ENCODE data around the gene PPP2R5A.

PPP2R5A gene

GRCh38 chr1:212353181-212353580, 68.0 kb downstream of the PPP2R5A start:
- no peak overlapping the region for H3K4me3 ChIP-seq (ENCODE audit: low read depth, low read length)
- in situ Hi-C loops (cut with HindIII; ENCODE audit: low sequenced_read_pairs), result no loop called here
- TF ChIP-seq, protein P1, sequence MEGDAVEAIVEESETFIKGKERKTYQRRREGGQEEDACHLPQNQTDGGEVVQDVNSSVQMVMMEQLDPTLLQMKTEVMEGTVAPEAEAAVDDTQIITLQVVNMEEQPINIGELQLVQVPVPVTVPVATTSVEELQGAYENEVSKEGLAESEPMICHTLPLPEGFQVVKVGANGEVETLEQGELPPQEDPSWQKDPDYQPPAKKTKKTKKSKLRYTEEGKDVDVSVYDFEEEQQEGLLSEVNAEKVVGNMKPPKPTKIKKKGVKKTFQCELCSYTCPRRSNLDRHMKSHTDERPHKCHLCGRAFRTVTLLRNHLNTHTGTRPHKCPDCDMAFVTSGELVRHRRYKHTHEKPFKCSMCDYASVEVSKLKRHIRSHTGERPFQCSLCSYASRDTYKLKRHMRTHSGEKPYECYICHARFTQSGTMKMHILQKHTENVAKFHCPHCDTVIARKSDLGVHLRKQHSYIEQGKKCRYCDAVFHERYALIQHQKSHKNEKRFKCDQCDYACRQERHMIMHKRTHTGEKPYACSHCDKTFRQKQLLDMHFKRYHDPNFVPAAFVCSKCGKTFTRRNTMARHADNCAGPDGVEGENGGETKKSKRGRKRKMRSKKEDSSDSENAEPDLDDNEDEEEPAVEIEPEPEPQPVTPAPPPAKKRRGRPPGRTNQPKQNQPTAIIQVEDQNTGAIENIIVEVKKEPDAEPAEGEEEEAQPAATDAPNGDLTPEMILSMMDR (IDR thresholded peaks at IDR 0.05; ENCODE audit: low read depth, low read length, missing control alignments), result no peak
- no peak for DNase-seq (ENCODE audit: low read depth)

DNA sequence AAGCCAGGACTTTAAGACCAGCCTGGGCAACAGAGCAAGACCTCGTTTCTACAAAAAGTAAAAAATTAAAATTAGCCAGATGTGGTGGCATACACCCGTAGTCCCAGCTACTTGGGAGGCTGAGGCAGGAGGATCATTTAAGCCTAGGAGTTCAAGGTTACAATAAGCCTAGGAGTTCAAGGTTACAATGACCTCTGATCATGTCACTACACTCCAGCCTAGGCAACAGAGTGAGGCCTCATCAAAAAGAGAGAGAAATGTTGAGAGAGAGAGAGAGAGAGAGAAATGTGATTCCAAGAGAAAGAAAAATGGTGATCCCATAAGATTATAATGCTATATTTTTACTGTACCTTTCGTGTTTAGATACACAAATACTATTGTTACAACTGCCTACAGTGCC, 69.3 kb downstream of the PPP2R5A start:
- H3K4me3 ChIP-seq (ENCODE audit: low read depth, low read length), result no peak overlapping the region
- no peak for DNase-seq (ENCODE audit: low read depth)
- in situ Hi-C loops (cut with HindIII; ENCODE audit: low sequenced_read_pairs), result no loop called here
- TF ChIP-seq, protein P1 (IDR thresholded peaks at IDR 0.05; ENCODE audit: low read depth, low read length, missing control alignments), result no peak

DNA sequence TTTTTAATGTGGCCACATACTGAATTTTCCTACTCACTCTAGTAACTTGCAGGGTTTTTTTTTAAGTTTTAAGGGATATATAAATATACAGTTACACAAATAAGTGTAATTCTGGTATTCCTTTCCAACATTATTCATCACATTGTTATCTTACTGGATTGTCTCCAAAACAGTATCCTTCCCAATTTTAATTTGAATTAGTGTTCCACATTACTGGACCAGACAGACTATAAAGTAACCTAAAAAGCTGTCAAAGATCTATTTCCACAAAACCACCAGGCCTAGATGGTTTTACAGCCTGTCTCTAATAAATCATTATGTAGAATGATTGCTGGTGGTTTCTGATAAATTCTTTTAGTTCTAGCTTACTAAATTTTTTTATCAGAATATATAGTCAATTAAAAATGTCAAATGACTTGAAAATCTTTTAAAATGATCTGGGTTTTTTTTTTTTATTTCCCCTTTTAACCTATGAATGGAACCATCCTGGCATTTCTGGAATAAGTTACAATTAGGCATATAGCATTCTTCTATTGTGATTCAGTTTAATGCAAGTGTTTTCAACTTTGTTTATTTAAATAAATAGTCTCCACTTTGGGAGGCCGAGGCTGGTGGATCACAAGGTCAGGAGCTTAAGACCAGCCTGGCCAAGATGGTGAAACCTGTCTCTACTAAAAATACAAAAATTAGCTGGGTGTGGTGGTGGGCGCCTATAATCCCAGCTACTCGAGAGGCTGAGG, 70.2 kb downstream of the PPP2R5A start:
- in situ Hi-C loops (cut with HindIII; ENCODE audit: low sequenced_read_pairs), result no loop called here
- no peak for DNase-seq (ENCODE audit: low read depth)
- no peak overlapping the region for H3K4me3 ChIP-seq (ENCODE audit: low read depth, low read length)
- TF ChIP-seq, protein P1 (IDR thresholded peaks at IDR 0.05; ENCODE audit: low read depth, low read length, missing control alignments), result no peak

- in situ Hi-C loops (cut with HindIII; ENCODE audit: low sequenced_read_pairs), result loop anchor here (5.0 to 10.0 kb wide), 2 partner anchors 97 to 295 kb away; no protein-coding TSS in a partner anchor
- TF ChIP-seq, protein P1 (IDR thresholded peaks at IDR 0.05; ENCODE audit: low read depth, low read length, missing control alignments), result no peak
- no peak overlapping the region for H3K4me3 ChIP-seq (ENCODE audit: low read depth, low read length)
- DNase-seq (ENCODE audit: low read depth), result no peak
Observed at GRCh38 chr1:212359794-212360479, 74.7 kb downstream of the PPP2R5A start.

DNA sequence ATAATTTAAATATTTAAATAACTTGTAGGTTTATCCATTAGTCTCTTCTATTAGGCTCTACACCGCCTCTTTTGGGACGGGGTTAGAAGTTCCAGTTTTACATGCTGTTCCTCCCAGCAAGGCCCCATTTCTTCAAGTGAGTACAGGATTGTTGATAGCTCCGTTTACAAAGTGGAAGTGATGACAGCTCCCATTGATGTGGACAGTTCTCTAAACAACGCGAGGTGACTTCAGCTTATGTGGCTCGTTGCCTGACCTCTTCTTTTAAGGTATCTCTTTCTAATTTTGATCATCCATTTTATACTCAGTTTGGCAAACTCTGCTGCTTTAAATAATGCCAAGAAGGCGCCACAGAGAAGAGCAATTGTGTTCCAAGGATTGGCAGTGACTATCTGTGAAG, 79.8 kb downstream of the PPP2R5A start:
- TF ChIP-seq, protein P1 (IDR thresholded peaks at IDR 0.05; ENCODE audit: low read depth, low read length, missing control alignments), result no peak
- no peak overlapping the region for H3K4me3 ChIP-seq (ENCODE audit: low read depth, low read length)
- no peak for DNase-seq (ENCODE audit: low read depth)
- in situ Hi-C loops (cut with HindIII; ENCODE audit: low sequenced_read_pairs), result loop anchor here (5.0 to 10.0 kb wide), 2 partner anchors 92 to 300 kb away; no protein-coding TSS in a partner anchor

- in situ Hi-C loops (cut with HindIII; ENCODE audit: low sequenced_read_pairs), result loop anchor here (10.0 kb wide), 1 partner anchor 302 kb away; no protein-coding TSS in a partner anchor
- no peak overlapping the region for H3K4me3 ChIP-seq (ENCODE audit: low read depth, low read length)
- DNase-seq (ENCODE audit: low read depth), result no peak
- TF ChIP-seq, protein P1 (IDR thresholded peaks at IDR 0.05; ENCODE audit: low read depth, low read length, missing control alignments), result no peak
Observed at GRCh38 chr1:212366901-212367300, 81.7 kb downstream of the PPP2R5A start.
